SK-N-SH (cell line): Measurements from ENCODE around the gene STK31. TPM values are rescaled to one million over a fixed set of nuclear protein-coding genes. Genes with fewer than 3 reads are reported as not detected.

Experiments
- CTCF ChIA-PET: fragments of 300-600, 350-600 bp; formaldehyde crosslinking; extraction: SDS; loops from one replicate; lab custom pipeline; 2021; lab: Yijun Ruan, JAX
- POLR2A ChIA-PET: fragments of 350-600 bp; sonication (Branson Sonifier 250); formaldehyde crosslinking; extraction: SDS; loops from one replicate; lab custom pipeline; 2020; ENCODE audit warnings: antibody characterized with exemption, inconsistent platforms; lab: Yijun Ruan, JAX
- DNase-seq: peaks from one replicate; pipeline ENCODE4 v3.0.0; 2012
- H2AFZ ChIP-seq: fragments of 200-600 bp; sonication (generic); 2 replicates; pipeline ENCODE4 v1.8.1; 2016; ENCODE audit warnings: antibody characterized with exemption, mild to moderate bottlenecking, low read depth
- H3F3A ChIP-seq: fragments of 200-600 bp; sonication (generic); replicated peaks from 2 replicates; pipeline ENCODE3; 2016; ENCODE audit warnings: antibody characterized with exemption, mild to moderate bottlenecking; ENCODE audit not compliant: insufficient read depth
- H3K27ac ChIP-seq, 2 experiments: fragments of 200-500 bp in 1 of 2; fragments of 200-600 bp in 1 of 2; sonication (Bioruptor generic) in 1 of 2; sonication (generic), shearing (Covaris generic) in 1 of 2; 2 replicates each; pipeline versions ENCODE4 v1.5.1 to v1.6.1; 2014 to 2016; ENCODE audit warnings: low read depth in 2 of 2, inconsistent platforms in 1 of 2, low read length in 1 of 2, mild to moderate bottlenecking in 1 of 2, mixed read lengths in 1 of 2
- H3K27me3 ChIP-seq: fragments of 200-600 bp; sonication (generic), shearing (Covaris generic); 2 replicates; pipeline ENCODE4 v1.6.1; 2016; ENCODE audit warnings: mixed run types; ENCODE audit not compliant: insufficient read depth
- H3K36me3 ChIP-seq, 2 experiments: fragments of 200-500 bp in 1 of 2; fragments of 200-600 bp in 1 of 2; sonication (Bioruptor generic) in 1 of 2; sonication (generic) in 1 of 2; replicated peaks in 1 of 2; 2 replicates each; pipeline versions ENCODE3 to v1.5.1; 2014 to 2016; ENCODE audit warnings: low read length in 1 of 2, mild to moderate bottlenecking in 1 of 2; ENCODE audit not compliant: insufficient read depth in 2 of 2, control insufficient read depth in 1 of 2
- H3K4me1 ChIP-seq, 2 experiments: fragments of 200-500 bp in 1 of 2; fragments of 200-600 bp in 1 of 2; sonication (Bioruptor generic) in 1 of 2; sonication (generic), shearing (Covaris generic) in 1 of 2; 2 replicates each; pipeline versions ENCODE4 v1.5.1 to v1.6.1; 2014 to 2016; ENCODE audit warnings: low read depth in 1 of 2, low read length in 1 of 2, mixed run types in 1 of 2; ENCODE audit not compliant: insufficient read depth in 2 of 2, control insufficient read depth in 1 of 2
- H3K4me2 ChIP-seq: fragments of 200-600 bp; sonication (generic), shearing (Covaris generic); 2 replicates; pipeline ENCODE4 v1.6.1; 2017; ENCODE audit warnings: mixed run types
- H3K4me3 ChIP-seq, 2 experiments: fragments of 200-500 bp in 1 of 2; fragments of 200-600 bp in 1 of 2; sonication (Bioruptor generic) in 1 of 2; sonication (generic), shearing (Covaris generic) in 1 of 2; 2 replicates each; pipeline versions ENCODE4 v1.5.1 to v1.8.1; 2014 to 2016; ENCODE audit warnings: low read depth in 2 of 2, inconsistent platforms in 1 of 2, low read length in 1 of 2, mild to moderate bottlenecking in 1 of 2, mixed read lengths in 1 of 2, moderate library complexity in 1 of 2
- H3K79me2 ChIP-seq: fragments of 200-600 bp; sonication (generic); 2 replicates; pipeline ENCODE4 v1.8.1; 2017; ENCODE audit warnings: mild to moderate bottlenecking; ENCODE audit not compliant: insufficient read depth
- H3K9ac ChIP-seq: fragments of 200-600 bp; sonication (generic); 2 replicates; pipeline ENCODE4 v1.6.1; 2017; ENCODE audit warnings: mixed run types
- H3K9me2 ChIP-seq: fragments of 200-600 bp; sonication (generic); 2 replicates; pipeline ENCODE4 v1.6.1; 2017; ENCODE audit warnings: mixed run types
- H3K9me3 ChIP-seq: fragments of 200-600 bp; sonication (generic); 2 replicates; pipeline ENCODE4 v1.6.1; 2017; ENCODE audit warnings: mixed run types, mild to moderate bottlenecking, moderate library complexity
- H4K20me1 ChIP-seq: fragments of 200-600 bp; sonication (generic); 2 replicates; pipeline ENCODE4 v1.6.1; 2017; ENCODE audit warnings: mild to moderate bottlenecking, mixed run types; ENCODE audit not compliant: insufficient read depth
- CTCF ChIP-seq: fragments of 200-600 bp; sonication (generic); IDR thresholded peaks from 2 replicates; pipeline ENCODE4 v1.6.1; 2017; ENCODE audit warnings: antibody characterized with exemption, mild to moderate bottlenecking, moderate library complexity
- EP300 ChIP-seq, 2 experiments: IDR thresholded peaks; 2 replicates each; pipeline versions ENCODE4 v1.4.0 to v1.6.1; 2012; ENCODE audit warnings: borderline replicate concordance in 1 of 2, low read depth in 1 of 2, low read length in 1 of 2
- EZH2phosphoT487 ChIP-seq: fragments of 200-600 bp; sonication (generic); IDR thresholded peaks from 2 replicates; pipeline ENCODE4 v1.6.1; 2017; ENCODE audit warnings: low read depth, mixed run types, mild to moderate bottlenecking, antibody characterized with exemption, moderate library complexity, borderline replicate concordance
- FOXJ3 ChIP-seq: sonication (generic); formaldehyde crosslinking; IDR thresholded peaks from 2 replicates; pipeline ENCODE4 v1.5.1; 2020; ENCODE audit warnings: mild to moderate bottlenecking, missing genetic modification reagents
- GABPA ChIP-seq: IDR thresholded peaks from 2 replicates; pipeline ENCODE4 v1.4.0; 2012; ENCODE audit warnings: low read depth, mild to moderate bottlenecking
- GATA2 ChIP-seq: sonication (generic); formaldehyde crosslinking; IDR thresholded peaks from 2 replicates; pipeline ENCODE4 v1.5.0; 2020; ENCODE audit warnings: mild to moderate bottlenecking, missing genetic modification reagents
- IRF3 ChIP-seq: fragments of 150-350 bp; IDR thresholded peaks from 2 replicates; pipeline ENCODE4 v1.6.1; 2016; ENCODE audit warnings: mild to moderate bottlenecking, low read depth, low read length
- MEF2A ChIP-seq: IDR thresholded peaks from 2 replicates; pipeline ENCODE4 v1.4.0; 2012; ENCODE audit warnings: low read depth, borderline replicate concordance
- MXI1 ChIP-seq: IDR thresholded peaks from 2 replicates; pipeline ENCODE4 v1.6.1; 2012; ENCODE audit warnings: mild to moderate bottlenecking, low read depth, low read length, improper control_type of control experiment
- NFIC ChIP-seq: IDR thresholded peaks from 2 replicates; pipeline ENCODE4 v1.4.0; 2012; ENCODE audit warnings: borderline replicate concordance
- NRF1 ChIP-seq: IDR thresholded peaks from 2 replicates; pipeline ENCODE4 v1.6.1; 2012; ENCODE audit warnings: low read depth, mild to moderate bottlenecking, low read length
- RAD21 ChIP-seq: IDR thresholded peaks from 2 replicates; pipeline ENCODE4 v1.6.1; 2012; ENCODE audit warnings: mild to moderate bottlenecking, low read length
- REST ChIP-seq: IDR thresholded peaks from 2 replicates; pipeline ENCODE4 v1.6.1; 2012; ENCODE audit warnings: mild to moderate bottlenecking, low read depth, low read length, moderate library complexity
- RFX5 ChIP-seq: IDR thresholded peaks from 2 replicates; pipeline ENCODE4 v1.6.1; 2012; ENCODE audit warnings: mild to moderate bottlenecking, improper control_type of control experiment, low read length
- YY1 ChIP-seq: IDR thresholded peaks from 2 replicates; pipeline ENCODE4 v1.4.0; 2012; ENCODE audit warnings: low read depth, mild to moderate bottlenecking
- WGBS: methylation state at CpG from one replicate; pipeline ENCODE4 v1.1.6; 2017; ENCODE audit warnings: low lambda C conversion rate; 5-methylcytosine and 5-hydroxymethylcytosine counted together
- polyA plus RNA-seq, 3 experiments: library from polyadenylated mRNA; depleted of rRNA; stranded (reverse); fragments of >200 nt; gene quantifications; 2 replicates each; pipeline ENCODE4 v1.2.3, GENCODE V29; 2012

The STK31 gene
- polyA plus RNA-seq, 1 of the 3 experiments (the other 2 are of a cell fraction): 0.02 TPM

- no peaks in the 10 kb centered on the region for H3K9me3 ChIP-seq
- no peak for TF ChIP-seq GABPA
- no peaks in the 10 kb centered on the region for H4K20me1 ChIP-seq
- H3K4me3 ChIP-seq: no peak overlapping the region
- WGBS: 62% methylated on average over 3 of the region's 3 CpGs
- H3K4me2 ChIP-seq: no peak overlapping the region
- no peaks in the 10 kb centered on the region for H3F3A ChIP-seq
- H3K9ac ChIP-seq: no peak overlapping the region
- H2AFZ ChIP-seq: no peak overlapping the region
- POLR2A ChIA-PET: no interaction called here
- no peak for DNase-seq
- CTCF ChIA-PET: interaction anchor here (0.6 to 1.4 kb wide), 2 partner anchors 14 to 35 kb away, joined by 3 read pairs; no protein-coding TSS in a partner anchor
- no peaks in the 10 kb centered on the region for H3K4me1 ChIP-seq
- H3K79me2 ChIP-seq: no peaks in the 10 kb centered on the region
- H3K36me3 ChIP-seq: no peaks in the 10 kb centered on the region
- H3K9me2 ChIP-seq: no peaks in the 10 kb centered on the region
- H3K27me3 ChIP-seq: no peaks in the 10 kb centered on the region
- H3K27ac ChIP-seq: no peak overlapping the region
Observed at GRCh38 chr7:23661385-23661784, 48.6 kb upstream of the STK31 start.

GRCh38 chr7:23662124-23662983 is 47.7 kb upstream of the STK31 start:
- H4K20me1 ChIP-seq: no peaks in the 10 kb centered on the region
- no peak overlapping the region for H2AFZ ChIP-seq
- no peak for DNase-seq
- ChIA-PET CTCF (interaction anchor here (0.6 kb wide), 1 partner anchor 13 kb away, joined by 3 read pairs; no protein-coding TSS in a partner anchor), POLR2A (no interaction called here)
- whole genome bisulfite sequencing: 54% methylated on average over 8 of the region's 8 CpGs
- no peaks in the 10 kb centered on the region for H3K9me2 ChIP-seq
- no peak overlapping the region for H3K9ac ChIP-seq
- H3K36me3 ChIP-seq: no peaks in the 10 kb centered on the region
- no peak overlapping the region for H3K4me2 ChIP-seq
- H3K9me3 ChIP-seq: no peaks in the 10 kb centered on the region
- TF ChIP-seq IRF3: no peak
- no peak for TF ChIP-seq MEF2A
- TF ChIP-seq EP300 (IDR thresholded peaks at IDR 0.05; ENCODE audit: borderline replicate concordance in 1 of 2, low read depth in 1 of 2, low read length in 1 of 2): no peak
- no peak for TF ChIP-seq MXI1
- no peak for TF ChIP-seq NRF1
- no peak for TF ChIP-seq NFIC
- no peaks in the 10 kb centered on the region for H3K4me1 ChIP-seq
- H3K27ac ChIP-seq: no peak overlapping the region
- no peaks in the 10 kb centered on the region for H3F3A ChIP-seq
- no peak overlapping the region for H3K4me3 ChIP-seq
- no peaks in the 10 kb centered on the region for H3K79me2 ChIP-seq
- H3K27me3 ChIP-seq: no peaks in the 10 kb centered on the region

DNA sequence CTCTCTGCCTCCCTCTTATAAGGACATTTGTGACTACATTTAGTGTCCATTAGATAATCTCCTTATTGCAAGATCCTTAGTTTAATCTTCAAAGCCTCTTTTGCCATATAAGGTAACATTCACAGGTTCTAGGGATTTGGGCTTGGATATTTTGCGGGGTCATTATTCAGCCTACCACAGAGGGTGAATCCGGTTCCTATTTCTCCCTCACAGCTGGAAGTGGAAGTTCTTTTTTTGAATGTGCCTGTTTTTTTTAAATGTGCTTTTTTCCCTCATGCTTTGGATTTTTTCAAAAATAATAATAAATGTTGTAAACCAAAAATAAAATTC is 47.1 kb upstream of the STK31 start:
- no peak for DNase-seq
- ChIA-PET POLR2A (no interaction called here), CTCF (interaction anchor here (1.3 kb wide), 1 partner anchor 8 kb away, joined by 3 read pairs; no protein-coding TSS in a partner anchor)
- Histone ChIP-seq H3K36me3 (no peaks in the 10 kb centered on the region), H3K9ac (no peak overlapping the region), H3K9me3 (no peaks in the 10 kb centered on the region), H2AFZ (no peak overlapping the region), H3F3A (no peaks in the 10 kb centered on the region), H3K4me2 (no peak overlapping the region), H3K9me2 (no peaks in the 10 kb centered on the region), H3K27ac (no peak overlapping the region), H3K27me3 (no peaks in the 10 kb centered on the region), H4K20me1 (no peaks in the 10 kb centered on the region), H3K4me3 (no peak overlapping the region), H3K4me1 (no peaks in the 10 kb centered on the region), H3K79me2 (no peaks in the 10 kb centered on the region)
- WGBS: 88% methylated on average over 2 of the region's 2 CpGs
- TF ChIP-seq EZH2phosphoT487 (no peak), YY1 (no peak), FOXJ3 (CRISPR knock-in tag) (no peak), CTCF (no peak), RFX5 (no peak), GATA2 (CRISPR knock-in tag) (no peak), RAD21 (no peak), REST (no peak)
